Activated CD8-positive, alpha-beta memory T cell treated with anti-CD3 and anti-CD28 coated beads for 24 hours (primary cell): ENCODE measurements around the gene C2orf80.
"Not testable (repeated sequence)": the region's sequence is repeated elsewhere in the genome, so short reads cannot be mapped to it uniquely, and the experiment has no call there.

Source experiments
- DNase-seq: peaks from one replicate; pipeline ENCODE4 v3.0.0-alpha.2; 2020

Gene C2orf80

GRCh38 chr2:208130712-208131110, 59.1 kb downstream of the C2orf80 start:
- no peak for DNase-seq

GRCh38 chr2:208129744-208130711, 59.8 kb downstream of the C2orf80 start, which contains the start of gene CRYGC:
Gene CRYGC (minus strand): TSS chr2:208129828. CDS start chr2:208129792, 36 bp downstream.
- DNase-seq, result no peak

GRCh38 chr2:208128136-208128535, 61.7 kb downstream of the C2orf80 start:
- DNase-seq, result no peak

GRCh38 chr2:208127090-208127489, 62.7 kb downstream of the C2orf80 start:
- DNase-seq, result no peak

- no peak for DNase-seq
Observed at GRCh38 chr2:208125251-208125650, 64.6 kb downstream of the C2orf80 start.

GRCh38 chr2:208124013-208124715, 65.7 kb downstream of the C2orf80 start, which contains the start of gene CRYGD:
Gene CRYGD (minus strand): TSS chr2:208124524. CDS start chr2:208124473, 51 bp downstream.
- peak; percentile 59 for DNase-seq

- DNase-seq, result no peak
Observed at GRCh38 chr2:208122248-208122647, 67.6 kb downstream of the C2orf80 start.

- no peak for DNase-seq
Observed at GRCh38 chr2:208118918-208119317, 70.9 kb downstream of the C2orf80 start.

- DNase-seq, result not testable (repeated sequence)
Observed at GRCh38 chr2:208117390-208117789, 72.4 kb downstream of the C2orf80 start.
